ENCODE results near the gene PHACTR1. TPM values are rescaled to one million over a fixed set of nuclear protein-coding genes. Genes with fewer than 3 reads are reported as not detected.

Gene PHACTR1
- total RNA-seq, 1 experiment from 2014 or later: 0.21 TPM

DNA sequence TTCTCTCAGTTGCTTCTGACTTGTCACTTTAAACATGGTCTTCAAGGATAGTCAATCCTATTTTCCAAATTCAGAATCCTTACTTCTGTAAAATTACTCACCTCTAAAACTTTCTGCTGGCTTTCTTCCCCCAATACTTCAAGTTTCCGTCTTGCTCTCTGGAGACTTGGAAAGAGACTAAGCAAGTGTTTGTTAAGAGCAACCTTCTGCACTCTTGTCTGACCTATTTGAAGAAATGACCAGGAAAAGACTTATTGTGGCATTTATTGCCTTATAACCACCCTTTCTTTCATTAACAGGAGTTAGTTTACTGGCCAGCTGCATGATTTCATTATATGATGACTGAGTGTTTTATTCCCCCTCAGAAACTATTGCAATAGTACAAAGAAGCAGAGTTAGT, 430.8 kb downstream of the PHACTR1 start:
- no peak for DNase-seq
- TF ChIP-seq, protein P1, sequence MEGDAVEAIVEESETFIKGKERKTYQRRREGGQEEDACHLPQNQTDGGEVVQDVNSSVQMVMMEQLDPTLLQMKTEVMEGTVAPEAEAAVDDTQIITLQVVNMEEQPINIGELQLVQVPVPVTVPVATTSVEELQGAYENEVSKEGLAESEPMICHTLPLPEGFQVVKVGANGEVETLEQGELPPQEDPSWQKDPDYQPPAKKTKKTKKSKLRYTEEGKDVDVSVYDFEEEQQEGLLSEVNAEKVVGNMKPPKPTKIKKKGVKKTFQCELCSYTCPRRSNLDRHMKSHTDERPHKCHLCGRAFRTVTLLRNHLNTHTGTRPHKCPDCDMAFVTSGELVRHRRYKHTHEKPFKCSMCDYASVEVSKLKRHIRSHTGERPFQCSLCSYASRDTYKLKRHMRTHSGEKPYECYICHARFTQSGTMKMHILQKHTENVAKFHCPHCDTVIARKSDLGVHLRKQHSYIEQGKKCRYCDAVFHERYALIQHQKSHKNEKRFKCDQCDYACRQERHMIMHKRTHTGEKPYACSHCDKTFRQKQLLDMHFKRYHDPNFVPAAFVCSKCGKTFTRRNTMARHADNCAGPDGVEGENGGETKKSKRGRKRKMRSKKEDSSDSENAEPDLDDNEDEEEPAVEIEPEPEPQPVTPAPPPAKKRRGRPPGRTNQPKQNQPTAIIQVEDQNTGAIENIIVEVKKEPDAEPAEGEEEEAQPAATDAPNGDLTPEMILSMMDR (IDR thresholded peaks at IDR 0.05; ENCODE audit: unreplicated experiment): no peak
- CTCF ChIA-PET: interaction anchor here (0.7 kb wide), 1 partner anchor 213 kb away, joined by 3 read pairs; no protein-coding TSS in a partner anchor
- Mint-ChIP-seq H3K27ac (ENCODE audit: unreplicated experiment) (no peak overlapping the region), H3K9me3 (ENCODE audit: low read depth, unreplicated experiment) (peaks cover 2% of the 10 kb centered on the region), H3K4me3 (ENCODE audit: low read depth, unreplicated experiment) (no peak overlapping the region), H3K36me3 (ENCODE audit: insufficient read depth, unreplicated experiment) (no peaks in the 10 kb centered on the region), H3K27me3 (ENCODE audit: unreplicated experiment) (peaks cover 16% of the 10 kb centered on the region), H3K4me1 (ENCODE audit: low read depth, unreplicated experiment) (no peaks in the 10 kb centered on the region)
- intact Hi-C loops (cut with micrococcal nuclease; ENCODE audit: unreplicated experiment): no loop called here
- BruUV-seq (replicated peaks): no TSS peak

DNA sequence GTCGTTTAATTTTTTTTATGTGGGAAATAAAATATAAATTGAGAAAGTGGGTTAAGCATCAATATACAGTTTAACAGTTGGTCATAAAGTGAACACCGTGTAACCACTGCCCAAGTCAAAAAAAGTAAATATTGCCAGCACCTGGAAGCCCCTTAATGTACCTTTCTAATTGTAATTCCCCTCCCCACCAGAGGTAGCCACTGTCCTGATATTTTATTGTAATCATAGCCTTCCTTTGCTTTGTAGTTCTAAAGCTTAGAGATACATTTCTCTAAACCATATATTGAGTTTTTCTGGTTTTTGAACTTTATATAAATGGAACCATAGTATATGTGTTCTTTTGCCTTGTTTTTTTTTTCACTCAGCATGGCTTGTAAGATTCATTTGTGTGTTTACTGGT, 431.2 kb downstream of the PHACTR1 start:
- TF ChIP-seq, protein P1 (IDR thresholded peaks at IDR 0.05; ENCODE audit: unreplicated experiment): no peak
- no peak for DNase-seq
- CTCF ChIA-PET: interaction anchor here (0.7 kb wide), 1 partner anchor 213 kb away, joined by 3 read pairs; no protein-coding TSS in a partner anchor
- H3K27ac Mint-ChIP-seq (ENCODE audit: unreplicated experiment): no peak overlapping the region
- BruUV-seq (replicated peaks): no TSS peak
- H3K27me3 Mint-ChIP-seq (ENCODE audit: unreplicated experiment): peaks cover 20% of the 10 kb centered on the region
- intact Hi-C loops (cut with micrococcal nuclease; ENCODE audit: unreplicated experiment): no loop called here
- H3K9me3 Mint-ChIP-seq (ENCODE audit: low read depth, unreplicated experiment): peaks cover 2% of the 10 kb centered on the region
- H3K36me3 Mint-ChIP-seq (ENCODE audit: insufficient read depth, unreplicated experiment): no peaks in the 10 kb centered on the region
- H3K4me1 Mint-ChIP-seq (ENCODE audit: low read depth, unreplicated experiment): no peaks in the 10 kb centered on the region
- H3K4me3 Mint-ChIP-seq (ENCODE audit: low read depth, unreplicated experiment): no peak overlapping the region

DNA sequence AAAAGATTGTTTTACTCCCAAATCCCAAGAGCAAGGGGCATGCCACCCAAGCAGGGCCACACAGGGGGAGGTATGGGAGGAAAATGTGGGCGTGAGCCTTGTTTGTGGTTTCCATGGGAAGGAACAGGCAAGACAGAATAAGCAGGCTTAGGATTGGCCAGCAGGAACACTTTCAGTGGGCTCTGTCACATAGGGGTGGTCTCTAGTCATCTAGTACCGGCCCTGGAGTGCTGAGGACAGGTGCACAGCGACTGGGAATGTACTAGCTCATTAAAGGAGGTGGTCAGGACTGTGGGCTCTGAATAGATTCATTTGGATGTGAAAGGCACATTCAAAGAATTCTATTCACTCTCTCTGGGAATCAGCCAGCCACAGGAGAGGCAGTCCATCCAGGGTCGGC, 436.2 kb downstream of the PHACTR1 start:
- Mint-ChIP-seq H3K9me3 (ENCODE audit: low read depth, unreplicated experiment) (peaks cover 2% of the 10 kb centered on the region), H3K4me1 (ENCODE audit: low read depth, unreplicated experiment) (no peaks in the 10 kb centered on the region), H3K36me3 (ENCODE audit: insufficient read depth, unreplicated experiment) (no peaks in the 10 kb centered on the region), H3K4me3 (ENCODE audit: low read depth, unreplicated experiment) (no peak overlapping the region), H3K27me3 (ENCODE audit: unreplicated experiment) (peaks cover 52% of the 10 kb centered on the region), H3K27ac (ENCODE audit: unreplicated experiment) (no peak overlapping the region)
- no TSS peak for BruUV-seq (replicated peaks)
- CTCF ChIA-PET: no interaction called here
- DNase-seq: no peak
- TF ChIP-seq, protein P1 (IDR thresholded peaks at IDR 0.05; ENCODE audit: unreplicated experiment): no peak
- intact Hi-C loops (cut with micrococcal nuclease; ENCODE audit: unreplicated experiment): no loop called here

DNA sequence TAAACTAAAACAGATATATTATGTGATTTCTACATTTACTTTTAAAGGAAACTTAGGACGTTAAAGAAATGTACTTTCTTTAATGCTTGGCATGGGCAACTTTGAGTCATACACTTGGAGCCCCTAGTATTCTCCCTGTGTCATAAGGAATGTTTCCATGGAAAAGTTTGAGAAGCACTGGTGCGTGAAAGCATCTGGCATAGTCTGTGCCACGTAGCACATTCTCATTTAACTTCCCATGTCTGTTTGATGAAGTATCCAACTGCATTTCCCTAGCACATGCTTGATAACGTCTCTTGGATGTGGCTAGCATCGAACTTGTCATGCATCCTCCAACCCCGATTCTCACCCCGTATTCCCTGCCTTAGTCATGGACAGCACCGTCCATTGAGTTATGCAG, 439.8 kb downstream of the PHACTR1 start:
- BruUV-seq (replicated peaks): no TSS peak
- Mint-ChIP-seq H3K27ac (ENCODE audit: unreplicated experiment) (no peak overlapping the region), H3K9me3 (ENCODE audit: low read depth, unreplicated experiment) (peaks cover under 1% of the 10 kb centered on the region), H3K4me1 (ENCODE audit: low read depth, unreplicated experiment) (no peaks in the 10 kb centered on the region), H3K4me3 (ENCODE audit: low read depth, unreplicated experiment) (no peak overlapping the region), H3K27me3 (ENCODE audit: unreplicated experiment) (peaks cover 76% of the 10 kb centered on the region), H3K36me3 (ENCODE audit: insufficient read depth, unreplicated experiment) (no peaks in the 10 kb centered on the region)
- intact Hi-C loops (cut with micrococcal nuclease; ENCODE audit: unreplicated experiment): no loop called here
- DNase-seq: no peak
- CTCF ChIA-PET: no interaction called here
- TF ChIP-seq, protein P1 (IDR thresholded peaks at IDR 0.05; ENCODE audit: unreplicated experiment): no peak

Data from Calu3 (cell line).